ENCODE measurements around the gene CPNE2.
"Not testable (repeated sequence)": the region's sequence is repeated elsewhere in the genome, so short reads cannot be mapped to it uniquely, and the experiment has no call there.

- not testable (repeated sequence) for TF ChIP-seq CTCF (IDR thresholded peaks at IDR 0.05; ENCODE audit: low read length); EZH2 (IDR thresholded peaks at IDR 0.05; ENCODE audit: borderline replicate concordance, low read length)
Observed at GRCh38 chr16:57071081-57071732, 21.2 kb upstream of the CPNE2 start.

Measured in OCI-LY1 (cell line).